HEK293T (cell line): ENCODE results near the gene PTPRD.

Experiments used
- CTCF ChIA-PET: fragments of 350-600 bp; formaldehyde crosslinking; extraction: SDS; loops from one replicate; lab custom pipeline; 2021; ENCODE audit warnings: antibody characterized with exemption, inconsistent platforms; lab: Yijun Ruan, JAX
- POLR2A ChIA-PET: fragments of 350-600 bp; formaldehyde crosslinking; extraction: SDS; loops from one replicate; lab custom pipeline; 2020; ENCODE audit warnings: antibody characterized with exemption, inconsistent platforms; lab: Yijun Ruan, JAX
- DNase-seq: peaks from one replicate; pipeline ENCODE4 v3.0.0; 2012; ENCODE audit warnings: mixed read lengths; ENCODE audit errors: extremely low spot score
- ARNT ChIP-seq: fragments of 450-650 bp; IDR thresholded peaks from 2 replicates; pipeline ENCODE4 v1.6.1; 2017; ENCODE audit warnings: mild to moderate bottlenecking
- BHLHE40 ChIP-seq: fragments of 450-650 bp; IDR thresholded peaks from 2 replicates; pipeline ENCODE4 v1.6.1; 2016; ENCODE audit warnings: mild to moderate bottlenecking, moderate library complexity, borderline replicate concordance
- CTBP1 ChIP-seq: fragments of 450-650 bp; IDR thresholded peaks from 2 replicates; pipeline ENCODE4 v1.6.1; 2016; ENCODE audit warnings: borderline replicate concordance
- ELF4 ChIP-seq: fragments of 450-650 bp; IDR thresholded peaks from 2 replicates; pipeline ENCODE4 v1.6.1; 2017; ENCODE audit warnings: antibody characterized with exemption
- FOXA1 ChIP-seq: fragments of 450-650 bp; IDR thresholded peaks from 2 replicates; pipeline ENCODE4 v1.6.1; 2016; ENCODE audit warnings: mild to moderate bottlenecking
- FOXK2 ChIP-seq: fragments of 450-650 bp; IDR thresholded peaks from 2 replicates; pipeline ENCODE4 v1.6.1; 2016; ENCODE audit warnings: mild to moderate bottlenecking
- FOXM1 ChIP-seq: fragments of 450-650 bp; IDR thresholded peaks from 2 replicates; pipeline ENCODE4 v1.6.1; 2017; ENCODE audit warnings: mild to moderate bottlenecking, borderline replicate concordance
- HDGF ChIP-seq: fragments of 450-650 bp; IDR thresholded peaks from 2 replicates; pipeline ENCODE4 v1.6.1; 2017; ENCODE audit warnings: antibody characterized with exemption, borderline replicate concordance
- L3MBTL2 ChIP-seq: fragments of 450-650 bp; conservative IDR thresholded peaks from 2 replicates; pipeline ENCODE4 v1.6.1; 2016; ENCODE audit warnings: mild to moderate bottlenecking
- LEF1 ChIP-seq: fragments of 450-650 bp; IDR thresholded peaks from 2 replicates; pipeline ENCODE4 v1.6.1; 2017; ENCODE audit warnings: mild to moderate bottlenecking, borderline replicate concordance
- NFRKB ChIP-seq: fragments of 450-650 bp; IDR thresholded peaks from 2 replicates; pipeline ENCODE4 v1.6.1; 2016; ENCODE audit warnings: mild to moderate bottlenecking, moderate library complexity
- PKNOX1 ChIP-seq: fragments of 450-650 bp; IDR thresholded peaks from 2 replicates; pipeline ENCODE4 v1.6.1; 2016
- SP1 ChIP-seq: fragments of 450-650 bp; IDR thresholded peaks from 2 replicates; pipeline ENCODE4 v1.6.1; 2017
- SUZ12 ChIP-seq: fragments of 450-650 bp; IDR thresholded peaks from 2 replicates; pipeline ENCODE4 v1.6.1; 2016; ENCODE audit warnings: mild to moderate bottlenecking
- TARDBP ChIP-seq: fragments of 450-650 bp; IDR thresholded peaks from 2 replicates; pipeline ENCODE4 v1.6.1; 2016
- ZNF384 ChIP-seq: fragments of 450-650 bp; IDR thresholded peaks from 2 replicates; pipeline ENCODE4 v1.6.1; 2016

PTPRD gene

DNA sequence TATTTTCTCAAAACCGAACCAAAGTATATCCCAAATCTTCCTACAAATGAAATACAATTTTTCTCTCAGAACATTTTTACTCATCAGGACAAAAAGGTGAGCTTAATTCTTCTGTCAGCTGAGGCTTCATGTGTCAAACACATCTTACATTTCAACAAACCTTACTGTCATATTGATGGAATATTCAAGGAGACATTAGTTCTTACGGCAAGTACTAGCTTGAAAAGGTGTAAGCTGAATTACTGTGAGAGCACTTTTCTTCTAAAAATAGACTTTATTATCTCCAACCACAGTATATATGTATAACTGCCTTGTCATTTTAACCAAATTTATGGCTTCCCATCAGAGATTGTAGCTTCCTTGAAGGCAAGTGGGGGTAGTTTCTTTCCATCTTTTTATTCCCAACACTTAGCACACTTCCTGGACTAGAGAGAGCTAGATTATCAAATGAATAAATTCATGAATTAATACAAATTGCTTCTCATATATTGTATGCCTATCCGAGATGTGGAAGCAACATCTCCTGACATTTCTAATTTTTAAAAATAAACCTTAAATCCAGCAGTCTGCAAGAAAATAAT lies 1990.5 kb downstream of the PTPRD start:
- ChIA-PET POLR2A (no interaction called here), CTCF (no interaction called here)
- DNase-seq, result no peak
- TF ChIP-seq LEF1 (no peak), SUZ12 (no peak), PKNOX1 (no peak), SP1 (no peak), CTBP1 (no peak), ZNF384 (no peak), NFRKB (no peak)

GRCh38 chr9:8621416-8621815 lies 1991.4 kb downstream of the PTPRD start:
- no peak for DNase-seq
- POLR2A ChIA-PET, result no interaction called here
- TF ChIP-seq FOXK2 (no peak), FOXA1 (no peak), BHLHE40 (no peak), HDGF (no peak), CTBP1 (no peak), ZNF384 (no peak), PKNOX1 (no peak), FOXM1 (no peak), ARNT (no peak), SUZ12 (no peak), L3MBTL2 (no peak), ELF4 (no peak), TARDBP (no peak), NFRKB (no peak), SP1 (no peak), LEF1 (no peak)
- CTCF ChIA-PET, result no interaction called here

DNA sequence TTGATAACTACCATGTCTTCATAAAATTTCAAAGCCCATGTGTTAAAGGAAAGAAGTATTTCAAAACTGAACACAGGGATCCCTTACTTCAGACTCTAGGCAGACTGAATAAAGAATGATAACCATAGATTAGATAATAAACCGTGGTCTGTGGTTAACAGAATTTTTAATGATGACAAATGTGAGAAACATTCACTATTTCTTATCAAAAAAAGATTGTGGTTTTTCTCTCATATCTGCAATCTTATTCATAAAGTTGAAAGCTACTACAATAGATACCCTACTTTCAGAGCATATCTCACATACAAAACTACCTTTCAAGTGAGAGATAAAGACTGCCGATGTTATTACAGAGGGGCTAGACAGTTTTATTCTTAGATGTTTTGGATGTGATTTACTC lies 1996.4 kb downstream of the PTPRD start:
- TF ChIP-seq HDGF, result no peak
- TF ChIP-seq PKNOX1, result no peak
- no peak for TF ChIP-seq ZNF384
- no peak for TF ChIP-seq BHLHE40
- no peak for TF ChIP-seq LEF1
- no peak for DNase-seq
- ChIA-PET POLR2A (no interaction called here), CTCF (no interaction called here)

DNA sequence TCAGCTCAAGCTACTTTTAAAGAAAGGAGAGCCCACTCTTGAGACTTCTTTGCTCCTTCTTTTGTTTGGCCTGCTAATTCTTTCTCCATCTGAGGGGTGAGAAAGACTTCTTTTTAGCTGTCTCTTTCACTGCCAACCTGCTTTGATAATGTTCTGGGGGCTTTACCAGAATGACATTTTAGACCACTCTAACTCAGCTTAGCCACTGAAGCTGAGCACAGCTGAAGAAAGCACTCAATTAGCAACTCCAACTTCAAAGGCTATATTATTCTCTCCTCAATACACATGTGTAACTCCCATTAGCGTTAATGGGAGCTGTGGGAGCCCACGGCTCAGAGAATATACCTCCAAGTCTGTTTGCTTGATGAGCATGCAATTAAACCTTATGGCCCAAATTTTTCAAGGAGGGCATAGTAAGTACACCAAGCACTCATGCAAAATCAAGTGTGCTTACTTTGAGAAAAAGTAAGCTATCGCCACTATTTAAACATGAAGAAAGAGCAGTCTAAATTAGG lies 1997.8 kb downstream of the PTPRD start:
- POLR2A ChIA-PET, result no interaction called here

GRCh38 chr9:8613346-8613825 lies 1999.4 kb downstream of the PTPRD start:
- POLR2A ChIA-PET, result no interaction called here
- DNase-seq, result no peak
- no peak for TF ChIP-seq ELF4
- no peak for TF ChIP-seq FOXA1
- no peak for TF ChIP-seq CTBP1
- CTCF ChIA-PET, result no interaction called here

More for the DNA sequence above, 1997.8 kb downstream of the PTPRD start:
- DNase-seq, result no peak
- CTCF ChIA-PET, result no interaction called here
- TF ChIP-seq FOXM1 (no peak), HDGF (no peak), FOXA1 (no peak)

DNA sequence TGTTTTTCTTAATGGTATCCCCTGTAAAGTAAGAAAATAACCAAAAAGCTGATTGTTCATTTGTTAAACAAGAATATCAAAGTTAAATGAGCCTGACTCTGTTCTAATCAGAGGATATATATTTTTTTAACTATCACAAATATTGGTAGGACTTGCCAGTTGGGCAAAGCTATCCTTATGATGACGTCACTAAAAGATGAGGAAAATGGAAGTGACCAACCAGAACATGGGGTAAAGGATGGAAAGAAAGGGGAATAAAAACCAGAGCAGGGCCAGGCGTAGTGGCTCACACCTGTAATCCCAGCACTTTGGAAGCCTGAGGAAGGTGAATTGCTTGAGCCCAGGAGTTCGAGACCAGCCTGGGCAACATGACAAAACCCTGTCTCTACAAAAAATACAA lies 2001.6 kb downstream of the PTPRD start:
- CTCF ChIA-PET, result no interaction called here
- POLR2A ChIA-PET, result no interaction called here
- TF ChIP-seq NFRKB (no peak), ARNT (no peak), SP1 (no peak), L3MBTL2 (no peak), FOXA1 (no peak), HDGF (no peak), LEF1 (no peak), FOXK2 (no peak), ZNF384 (no peak), SUZ12 (no peak), BHLHE40 (no peak), ELF4 (no peak), PKNOX1 (no peak), CTBP1 (no peak)
- DNase-seq, result no peak
